NCI-H774 (cell line): ENCODE data around the gene TTC4.

Experiments
- DNase-seq: peaks from one replicate; lab custom pipeline; 2025; lab: John Stamatoyannopoulos, UW

Gene TTC4, protein sequence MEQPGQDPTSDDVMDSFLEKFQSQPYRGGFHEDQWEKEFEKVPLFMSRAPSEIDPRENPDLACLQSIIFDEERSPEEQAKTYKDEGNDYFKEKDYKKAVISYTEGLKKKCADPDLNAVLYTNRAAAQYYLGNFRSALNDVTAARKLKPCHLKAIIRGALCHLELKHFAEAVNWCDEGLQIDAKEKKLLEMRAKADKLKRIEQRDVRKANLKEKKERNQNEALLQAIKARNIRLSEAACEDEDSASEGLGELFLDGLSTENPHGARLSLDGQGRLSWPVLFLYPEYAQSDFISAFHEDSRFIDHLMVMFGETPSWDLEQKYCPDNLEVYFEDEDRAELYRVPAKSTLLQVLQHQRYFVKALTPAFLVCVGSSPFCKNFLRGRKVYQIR

DNA sequence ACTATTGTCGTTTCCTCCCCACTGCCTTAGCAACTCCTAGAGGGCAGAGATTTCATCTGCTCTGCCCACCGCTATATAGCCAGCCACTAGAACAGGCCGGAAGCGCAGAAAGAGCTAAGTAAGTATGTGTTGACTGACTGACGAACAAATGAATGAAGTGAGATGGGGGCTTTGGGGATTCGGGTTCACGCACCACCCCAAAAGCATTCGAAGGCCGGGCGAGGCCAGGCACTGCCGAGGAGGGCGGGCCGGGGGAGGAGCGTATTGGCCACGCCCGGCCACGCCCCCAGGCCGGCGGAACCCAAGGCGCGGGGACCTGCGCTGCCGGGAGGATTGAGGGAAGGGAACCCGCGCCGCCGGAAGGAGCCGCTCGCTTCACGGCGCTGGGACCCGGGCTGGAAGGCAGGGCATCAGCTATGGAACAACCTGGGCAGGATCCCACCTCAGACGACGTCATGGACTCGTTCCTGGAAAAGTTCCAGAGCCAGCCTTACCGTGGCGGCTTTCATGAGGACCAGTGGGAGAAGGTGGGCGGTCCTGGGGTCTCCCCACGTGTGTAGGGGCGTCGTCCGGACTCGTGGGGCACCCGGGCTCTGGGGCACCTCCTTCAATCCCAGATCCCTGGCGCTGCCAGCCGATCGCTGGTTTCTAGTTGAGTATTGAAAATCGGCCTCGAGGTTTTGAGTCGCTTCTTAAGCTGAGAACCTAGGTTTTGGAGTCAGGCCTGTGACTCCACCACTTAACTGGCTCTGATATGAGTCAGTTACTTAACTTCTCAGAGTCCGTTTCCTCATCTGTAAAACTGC is at the start of gene TTC4:
TTC4 (plus strand) TSS at position 369 of the 806 bp plus-strand sequence; CDS start at position 417, 48 bp downstream.
- DNase-seq, result peak; percentile 87

DNA sequence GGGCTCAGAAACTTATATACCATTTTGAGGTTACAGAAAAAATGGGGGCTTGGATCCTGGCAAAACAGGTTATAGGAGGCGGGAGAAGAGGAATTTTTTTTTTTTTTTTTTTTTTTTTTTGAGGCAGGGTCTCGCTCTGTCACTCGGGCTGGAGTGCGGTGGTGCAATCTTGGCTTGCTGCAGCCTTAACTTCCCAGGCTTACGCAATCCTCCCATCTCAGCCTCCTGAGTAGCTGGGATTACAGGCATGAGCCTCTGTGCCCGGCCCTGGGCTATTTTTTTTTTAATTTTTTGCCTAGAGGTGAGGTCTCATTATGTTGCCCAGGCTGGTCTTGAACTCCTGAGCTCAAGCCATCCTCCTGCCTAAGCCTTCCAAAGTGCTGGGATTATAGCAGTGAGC is 49.3 kb upstream of the TTC4 start:
- DNase-seq, result no peak

DNA sequence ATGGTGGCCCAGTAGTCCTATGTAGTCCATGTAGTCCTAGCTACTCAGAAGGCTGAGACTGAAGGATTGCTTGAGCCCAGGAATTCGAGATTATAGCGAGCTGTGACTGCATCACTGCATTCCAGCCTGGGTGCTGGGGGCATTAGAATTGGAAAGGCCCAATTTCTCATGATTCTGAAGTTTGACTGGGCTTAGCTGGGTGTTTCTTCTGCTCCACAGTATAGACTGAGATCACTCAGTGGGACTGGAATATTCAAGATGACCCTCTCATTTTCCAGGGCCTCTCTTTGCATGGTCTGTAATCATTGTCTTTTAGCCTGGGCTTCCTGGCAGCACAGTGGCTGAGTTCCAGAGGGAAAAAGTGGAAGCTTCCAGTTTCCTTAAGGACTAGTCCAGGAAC is 47.9 kb upstream of the TTC4 start:
- DNase-seq, result no peak

DNA sequence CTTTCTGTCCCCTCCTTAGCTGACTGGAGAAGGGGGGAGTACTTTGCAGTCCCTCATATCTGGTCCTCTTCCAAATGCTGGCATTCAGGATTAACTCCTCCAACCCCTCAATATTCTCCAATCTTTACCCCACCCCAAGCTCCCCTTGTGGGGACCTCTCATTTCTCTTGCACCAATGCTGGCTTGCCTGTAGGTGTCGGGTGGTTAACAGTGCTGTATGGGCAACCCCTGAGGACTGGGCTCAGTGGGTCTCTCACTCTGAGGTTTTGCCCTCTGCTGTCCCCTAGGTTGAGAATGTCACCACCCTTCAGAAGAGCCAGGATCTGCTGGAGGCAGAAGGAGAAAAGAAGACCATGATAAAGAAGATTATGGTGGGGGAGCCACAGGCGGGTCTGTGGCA is 47.1 kb upstream of the TTC4 start:
- DNase-seq, result no peak

DNA sequence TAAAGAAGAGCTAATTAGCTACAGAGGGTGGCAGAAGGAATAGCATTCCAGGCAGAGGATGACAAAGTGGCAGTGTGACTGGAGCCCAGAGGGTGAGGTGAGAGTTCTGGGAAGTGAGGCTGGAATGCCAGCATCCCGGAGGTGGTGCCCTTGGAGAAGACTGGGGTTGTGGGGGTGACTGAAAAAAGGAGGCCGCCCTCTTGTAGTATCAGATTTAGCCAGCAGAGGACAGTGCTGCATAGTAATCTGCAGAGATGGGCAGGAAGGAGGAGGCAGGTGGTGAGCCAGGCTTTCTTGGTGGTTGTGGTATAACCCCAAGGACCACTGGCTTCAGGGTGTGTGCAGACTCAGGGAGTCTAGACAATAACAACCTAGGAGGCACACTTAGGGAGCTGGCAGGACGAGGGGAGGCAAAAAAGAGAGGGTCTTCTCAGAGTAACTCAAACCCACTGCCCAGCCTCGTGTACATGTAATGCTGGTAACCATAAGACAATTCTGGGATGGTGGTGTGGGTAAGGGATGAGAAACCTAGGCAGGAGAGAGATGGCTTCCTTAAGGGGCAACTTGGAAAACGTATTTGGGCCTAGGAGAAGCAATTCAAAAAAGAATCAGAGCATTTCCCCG is 43.6 kb upstream of the TTC4 start:
- DNase-seq, result peak; percentile 54

DNA sequence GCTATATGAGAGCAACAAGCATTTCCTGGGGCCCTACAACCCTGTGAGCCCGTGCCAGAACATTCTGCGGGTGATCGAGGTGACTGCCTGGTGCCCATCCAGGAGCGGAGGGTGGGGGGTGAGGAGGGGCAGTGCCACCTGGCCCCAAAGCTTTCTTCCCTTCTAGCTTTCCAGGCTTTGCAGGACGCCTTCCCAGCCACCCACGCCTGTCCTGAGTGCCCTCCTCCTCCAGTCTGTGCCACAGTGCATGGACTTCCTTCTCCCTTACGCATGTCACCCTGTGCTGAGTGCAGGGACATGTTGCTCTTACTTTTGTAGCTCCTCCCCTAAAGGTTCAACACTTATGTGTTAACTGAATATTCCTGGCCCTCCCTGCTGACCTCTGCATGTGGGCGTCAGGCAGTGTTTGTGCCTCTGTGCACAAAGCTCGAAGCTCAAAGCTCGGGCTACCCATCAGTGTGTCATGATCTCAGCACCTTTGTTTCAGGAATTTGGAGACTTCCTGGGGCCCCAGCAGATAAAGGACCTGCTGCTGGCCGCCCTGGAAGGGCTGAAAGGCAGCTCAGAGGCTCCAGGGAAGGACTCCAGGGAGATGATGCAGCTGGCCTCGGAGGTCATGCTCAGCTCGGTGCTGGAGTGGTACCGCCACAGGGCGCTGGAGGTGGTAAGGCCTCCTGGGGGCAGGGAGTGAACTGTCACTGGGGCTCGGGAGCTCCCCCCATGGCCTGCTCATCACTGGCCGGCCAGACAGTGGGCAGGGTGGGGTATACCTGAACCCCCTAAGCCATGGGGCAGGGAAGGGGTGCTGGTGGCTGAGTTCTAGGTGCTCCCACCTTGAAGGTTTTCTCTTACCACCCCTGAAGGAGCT is 36.7 kb upstream of the TTC4 start:
- DNase-seq, result no peak

DNA sequence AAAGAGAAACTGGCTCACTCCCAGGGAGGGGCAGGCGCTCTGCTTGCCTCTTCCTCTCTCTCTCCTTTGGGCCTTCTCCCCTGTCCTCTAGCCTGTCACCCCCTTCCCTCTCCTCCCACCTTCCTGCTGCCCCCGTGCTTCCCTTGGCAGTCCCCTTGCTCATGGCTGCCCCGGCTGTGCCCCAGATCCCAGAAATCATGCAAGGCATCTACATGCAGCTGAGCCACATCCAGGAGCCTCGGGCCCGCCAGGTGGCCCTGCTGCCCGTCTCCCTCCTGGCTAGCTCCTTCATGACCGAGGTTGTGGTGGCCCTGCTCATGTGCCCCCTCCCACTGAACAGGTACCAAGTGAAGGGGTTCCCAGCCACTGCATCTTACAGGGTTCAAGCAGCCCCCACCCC is 36.0 kb upstream of the TTC4 start:
- no peak for DNase-seq

DNA sequence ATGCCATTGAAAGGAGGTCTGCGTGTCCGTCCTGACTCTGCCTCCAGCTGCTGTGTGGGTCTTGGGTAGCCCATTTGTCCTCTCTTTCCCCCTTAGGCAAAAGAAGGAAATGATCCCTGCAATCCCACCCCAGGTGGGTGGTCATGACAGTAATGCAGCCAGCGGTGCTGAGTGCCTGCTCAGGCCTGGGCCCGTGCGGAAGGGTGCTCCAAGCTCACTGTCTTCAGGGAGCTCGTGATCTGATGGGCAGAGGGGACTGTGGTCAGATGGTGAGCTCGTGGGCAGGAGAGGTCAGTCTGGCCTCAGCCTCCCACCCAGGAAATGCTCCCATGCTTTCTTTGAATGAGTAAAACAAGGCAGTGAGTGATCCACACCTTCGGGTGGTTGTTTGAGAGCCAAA is 35.3 kb upstream of the TTC4 start:
- no peak for DNase-seq

DNA sequence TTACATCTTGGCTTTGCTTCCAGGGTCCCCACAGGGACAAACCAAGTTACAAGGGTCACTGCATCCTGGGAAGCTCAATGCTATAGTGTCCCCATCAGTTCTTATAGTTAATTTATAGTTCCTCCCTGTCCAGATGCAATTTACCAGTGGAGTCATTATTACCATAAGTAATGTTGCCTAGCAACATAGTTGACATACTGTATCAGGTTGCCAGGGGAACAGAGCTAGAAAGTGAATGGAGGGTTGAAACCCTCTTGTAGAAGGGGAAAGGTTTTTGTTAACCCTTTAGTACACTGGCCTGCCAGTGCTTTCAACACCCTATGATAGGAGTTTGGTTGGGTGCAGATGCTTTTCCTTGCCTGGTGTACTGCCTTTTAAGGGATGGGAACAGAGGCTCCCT is 34.3 kb upstream of the TTC4 start:
- DNase-seq, result peak; percentile 71

DNA sequence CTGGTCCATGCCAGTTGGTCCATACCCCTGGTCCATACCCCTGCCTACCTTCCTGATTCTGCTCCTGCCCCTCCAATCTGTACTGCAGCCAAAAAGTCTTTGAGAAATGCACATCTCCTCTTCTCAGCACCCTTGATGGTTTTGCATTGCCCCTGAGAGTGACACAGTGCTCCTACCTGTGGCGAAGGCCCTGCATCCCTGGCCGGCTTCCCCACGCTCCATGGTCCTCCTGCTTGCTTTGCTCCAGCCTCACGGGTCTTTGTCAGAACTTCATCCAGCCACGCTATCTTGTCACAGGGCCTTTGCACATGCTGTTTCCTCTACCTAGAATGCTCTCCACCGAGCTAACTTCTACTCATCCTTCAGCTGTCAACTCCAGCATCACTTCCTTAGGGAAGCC is 32.2 kb upstream of the TTC4 start:
- no peak for DNase-seq

DNA sequence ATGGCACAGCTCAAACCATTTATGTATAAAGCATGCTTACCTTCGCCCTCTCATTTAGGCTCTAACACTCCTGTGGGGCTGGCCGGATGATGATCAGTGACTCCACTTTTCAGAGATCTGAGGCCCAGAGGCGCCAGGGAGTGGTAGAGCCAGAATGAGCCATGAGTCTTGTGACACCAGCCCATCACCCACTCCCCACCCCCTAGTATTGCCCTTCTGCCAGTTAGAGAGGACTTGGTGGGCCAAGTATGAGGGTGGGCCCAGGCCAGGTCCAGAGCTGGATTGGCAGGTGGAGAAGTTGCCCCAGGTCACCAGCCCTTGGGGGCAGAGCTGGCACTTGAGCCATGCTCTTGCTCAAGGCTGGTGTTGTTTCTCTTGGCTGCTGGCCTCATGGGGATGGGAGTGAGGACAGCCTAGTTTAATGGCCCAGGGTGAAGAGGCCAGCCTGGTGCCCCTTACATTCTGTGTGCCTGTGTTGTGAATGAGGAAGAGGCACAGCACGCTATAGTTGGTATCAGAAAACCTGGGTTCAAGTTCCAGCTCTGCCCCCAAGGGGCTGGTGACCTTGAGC is 30.2 kb upstream of the TTC4 start:
- no peak for DNase-seq

DNA sequence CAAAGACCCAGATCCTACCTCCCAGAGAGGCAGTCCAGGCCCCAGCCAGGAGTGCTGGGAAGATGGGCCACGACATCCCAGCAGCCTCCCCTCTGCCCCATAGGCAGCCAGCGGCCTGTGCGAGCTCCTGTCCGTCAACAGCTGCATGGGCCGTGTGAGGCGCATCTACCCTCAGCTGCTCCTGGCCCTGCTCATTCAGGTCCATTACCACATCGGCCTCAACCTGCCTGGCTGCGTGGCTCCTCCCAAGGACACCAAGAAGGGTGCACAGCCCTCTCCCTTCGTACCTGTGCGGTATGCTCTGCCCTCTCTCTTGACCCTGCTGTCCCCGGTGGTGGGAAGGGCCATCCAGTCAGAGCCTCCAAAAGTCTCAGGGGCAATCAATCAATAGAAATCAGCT is 29.5 kb upstream of the TTC4 start:
- DNase-seq, result no peak

DNA sequence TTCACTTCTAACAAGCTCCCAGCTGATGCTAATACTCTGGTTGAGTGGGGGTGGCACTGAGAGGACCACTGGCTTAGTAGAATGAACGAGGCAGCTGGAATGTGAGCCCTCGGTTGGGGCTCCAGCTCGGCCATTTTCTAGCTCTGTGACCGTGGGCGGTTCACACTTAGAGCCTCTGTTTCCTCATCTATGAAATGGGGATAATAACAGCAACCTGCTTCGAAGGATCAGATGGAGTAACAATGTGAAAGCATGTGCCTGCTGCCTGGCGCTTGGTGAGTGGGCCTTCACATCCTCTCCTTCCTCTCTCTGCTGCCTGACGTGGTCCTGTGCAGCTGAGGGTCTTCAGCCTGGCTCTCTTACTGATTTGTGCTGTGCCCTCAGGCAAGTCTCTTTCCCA is 20.9 kb upstream of the TTC4 start:
- no peak for DNase-seq

DNA sequence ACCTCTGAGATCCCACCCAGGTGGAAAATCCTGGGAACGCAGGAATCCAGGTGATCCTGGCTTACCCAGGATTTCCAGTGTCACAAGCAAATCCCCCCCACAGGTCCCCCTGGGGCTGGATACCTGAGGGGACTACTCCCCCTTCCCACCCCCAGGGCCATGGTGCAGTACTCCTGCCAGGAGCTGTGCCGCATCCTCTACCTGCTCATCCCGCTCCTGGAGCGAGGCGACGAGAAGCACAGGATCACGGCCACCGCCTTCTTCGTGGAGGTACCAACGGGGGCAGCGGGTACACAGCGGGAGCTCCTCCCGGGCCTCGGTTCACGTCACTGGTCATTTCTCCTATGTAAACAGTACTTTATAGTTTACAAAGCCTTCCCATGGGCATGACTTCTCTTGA is 20.4 kb upstream of the TTC4 start:
- DNase-seq, result no peak

DNA sequence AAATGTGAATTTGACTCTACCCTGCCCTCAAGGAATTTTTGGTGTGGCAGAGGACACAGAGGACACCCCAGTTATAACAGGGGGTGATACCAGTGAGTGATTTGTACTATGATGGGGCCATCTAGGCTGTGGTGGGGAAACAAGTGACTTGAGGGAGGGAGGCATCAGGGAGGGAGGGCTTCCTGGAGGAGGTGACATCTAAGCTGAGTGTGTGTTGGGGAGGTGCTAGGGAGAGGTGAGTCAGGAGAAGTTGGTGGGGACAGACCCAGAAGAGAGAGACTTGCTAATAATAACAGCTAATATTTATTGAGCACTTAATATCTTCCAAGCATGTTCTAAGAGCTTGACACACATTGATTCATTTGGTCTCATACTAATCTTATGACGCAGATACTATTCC is 19.9 kb upstream of the TTC4 start:
- DNase-seq, result no peak

DNA sequence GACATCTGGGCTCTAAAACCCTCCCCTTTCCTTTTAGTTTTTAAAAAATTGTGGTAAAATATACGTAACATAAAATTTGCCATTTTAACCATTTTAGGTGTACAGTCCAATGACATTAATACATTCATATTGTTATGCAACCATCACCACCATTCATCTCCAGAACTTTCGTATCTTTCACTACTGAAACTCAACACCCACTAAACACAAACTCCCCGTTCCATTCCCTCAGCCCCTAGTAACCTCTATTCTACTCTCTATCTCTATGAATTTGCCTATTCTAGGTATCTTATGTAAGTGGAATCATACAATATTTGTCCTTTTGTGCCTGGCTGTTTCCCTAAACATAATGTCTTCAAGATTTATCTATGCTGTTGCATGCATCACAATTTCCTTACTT is 19.4 kb upstream of the TTC4 start:
- DNase-seq, result no peak

DNA sequence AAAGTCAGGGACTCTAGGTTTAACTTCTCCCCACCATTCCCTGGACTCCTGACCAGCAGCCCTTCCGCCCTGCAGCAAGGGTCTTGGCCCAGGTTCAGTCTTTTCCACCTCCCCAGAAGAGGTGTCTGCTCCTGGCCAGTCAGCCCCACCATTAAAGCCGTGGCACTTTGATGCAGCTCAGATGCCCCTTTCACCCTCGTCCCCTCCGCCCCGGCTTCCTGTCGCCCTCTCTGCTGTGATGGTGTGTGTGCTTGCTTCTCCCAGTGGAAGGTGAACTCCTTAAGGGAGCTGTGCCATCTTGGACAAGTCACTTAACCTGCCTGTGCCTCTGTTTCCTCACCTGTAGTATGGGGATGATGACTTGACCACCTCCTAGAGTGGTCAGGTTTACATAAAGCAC is 17.8 kb upstream of the TTC4 start:
- DNase-seq, result no peak

DNA sequence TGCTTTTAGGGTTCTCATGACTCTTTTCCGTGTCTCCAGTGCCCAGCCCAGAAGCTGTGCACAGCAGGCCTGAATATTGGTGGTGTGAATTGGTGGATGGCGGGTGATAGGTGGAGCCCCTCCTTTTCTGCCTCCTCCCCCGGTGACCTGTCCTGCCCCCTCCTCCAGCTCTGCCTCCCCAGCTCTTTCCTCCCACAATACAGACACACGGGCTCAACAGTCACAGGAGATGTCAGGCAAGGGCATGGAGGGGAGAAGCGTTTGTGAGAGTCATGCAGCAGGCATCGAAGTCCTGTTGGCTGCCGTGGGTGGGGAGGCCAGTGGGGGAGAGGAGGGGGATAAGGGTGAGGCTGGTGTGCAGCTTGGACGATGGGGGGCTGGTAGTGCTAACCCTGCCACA is 17.3 kb upstream of the TTC4 start:
- no peak for DNase-seq

DNA sequence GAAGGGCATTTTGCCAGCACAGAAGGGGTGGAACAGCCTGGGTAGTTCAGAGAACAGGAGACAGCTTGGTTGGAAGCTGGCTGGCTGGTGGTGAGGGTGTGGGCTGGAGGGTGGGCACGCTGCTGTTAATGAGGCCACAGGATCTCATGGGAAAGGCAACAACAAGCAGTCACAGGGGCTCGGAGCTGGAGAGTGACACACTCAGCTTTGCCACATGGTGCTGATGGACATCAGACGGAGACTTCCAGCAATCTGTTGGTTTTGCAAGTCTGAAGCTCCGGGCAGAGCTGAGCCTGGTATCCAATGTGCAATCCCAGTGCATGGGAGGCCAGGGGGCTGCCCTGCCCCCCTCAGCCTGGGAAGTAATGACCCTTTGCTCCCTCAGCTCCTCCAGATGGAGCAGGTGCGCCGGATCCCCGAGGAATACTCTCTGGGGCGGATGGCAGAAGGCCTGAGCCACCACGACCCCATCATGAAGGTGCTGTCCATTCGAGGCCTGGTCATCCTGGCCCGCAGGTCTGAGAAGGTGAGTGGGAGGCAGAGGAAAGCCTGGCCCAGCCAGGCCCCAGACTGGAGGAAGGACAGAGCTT is 15.6 kb upstream of the TTC4 start:
- no peak for DNase-seq

DNA sequence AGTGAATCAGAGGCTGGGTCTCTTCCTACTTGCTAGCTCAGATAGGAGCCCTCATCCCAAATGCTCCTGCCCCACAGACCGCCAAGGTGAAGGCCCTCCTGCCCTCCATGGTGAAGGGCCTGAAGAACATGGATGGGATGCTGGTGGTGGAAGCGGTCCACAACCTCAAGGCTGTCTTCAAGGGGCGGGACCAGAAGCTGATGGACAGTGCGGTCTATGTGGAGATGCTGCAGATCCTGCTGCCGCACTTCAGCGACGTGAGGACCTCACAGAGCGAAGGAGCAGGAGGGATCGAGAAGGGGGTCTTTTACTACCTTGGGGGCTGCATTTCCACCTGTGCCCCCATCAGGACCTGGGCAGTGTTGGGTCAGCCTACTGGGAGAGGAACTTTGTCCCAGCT is 14.6 kb upstream of the TTC4 start:
- DNase-seq, result no peak

DNA sequence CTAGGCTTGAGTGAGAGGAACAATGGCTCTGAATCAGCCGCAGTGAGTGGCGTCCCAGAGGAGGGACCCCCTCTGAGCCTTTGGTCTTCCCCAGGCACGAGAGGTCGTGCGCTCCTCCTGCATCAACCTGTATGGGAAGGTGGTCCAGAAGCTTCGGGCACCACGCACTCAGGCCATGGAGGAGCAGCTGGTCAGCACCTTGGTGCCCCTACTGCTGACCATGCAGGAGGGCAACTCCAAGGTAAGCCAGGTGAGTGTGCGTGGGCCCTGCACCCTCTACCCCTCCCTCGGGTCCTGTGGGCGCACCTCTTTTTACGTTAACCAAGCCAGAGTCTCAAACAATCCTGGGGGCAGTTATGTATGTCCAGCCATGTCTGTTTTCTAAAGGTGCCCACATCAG is 13.7 kb upstream of the TTC4 start:
- DNase-seq, result no peak
